Fibroblast of the aortic adventitia (primary cell): ENCODE measurements around the gene KLHL6. TPM values are rescaled to one million over a fixed set of nuclear protein-coding genes. Genes with fewer than 3 reads are reported as not detected.

Experiments used
- DNase-seq: peaks from one replicate; pipeline ENCODE4 v3.0.0-alpha.2; 2010; ENCODE audit warnings: low read depth
- H3K4me3 ChIP-seq: 2 replicates; pipeline ENCODE4 v1.5.1; 2011; ENCODE audit warnings: low read depth, mild to moderate bottlenecking, control low read depth, low read length, moderate library complexity
- CTCF ChIP-seq: IDR thresholded peaks from 2 replicates; pipeline ENCODE4 v1.5.1; 2011; ENCODE audit warnings: mild to moderate bottlenecking, low read length, control low read depth, inconsistent platforms; ENCODE audit not compliant: insufficient read depth
- total RNA-seq: library from RNA; depleted of rRNA; stranded (reverse); fragments of >200 nt; gene quantifications from 2 replicates; pipeline ENCODE4 v1.2.3, GENCODE V29; 2012; ENCODE audit warnings: low replicate concordance

Gene KLHL6, protein sequence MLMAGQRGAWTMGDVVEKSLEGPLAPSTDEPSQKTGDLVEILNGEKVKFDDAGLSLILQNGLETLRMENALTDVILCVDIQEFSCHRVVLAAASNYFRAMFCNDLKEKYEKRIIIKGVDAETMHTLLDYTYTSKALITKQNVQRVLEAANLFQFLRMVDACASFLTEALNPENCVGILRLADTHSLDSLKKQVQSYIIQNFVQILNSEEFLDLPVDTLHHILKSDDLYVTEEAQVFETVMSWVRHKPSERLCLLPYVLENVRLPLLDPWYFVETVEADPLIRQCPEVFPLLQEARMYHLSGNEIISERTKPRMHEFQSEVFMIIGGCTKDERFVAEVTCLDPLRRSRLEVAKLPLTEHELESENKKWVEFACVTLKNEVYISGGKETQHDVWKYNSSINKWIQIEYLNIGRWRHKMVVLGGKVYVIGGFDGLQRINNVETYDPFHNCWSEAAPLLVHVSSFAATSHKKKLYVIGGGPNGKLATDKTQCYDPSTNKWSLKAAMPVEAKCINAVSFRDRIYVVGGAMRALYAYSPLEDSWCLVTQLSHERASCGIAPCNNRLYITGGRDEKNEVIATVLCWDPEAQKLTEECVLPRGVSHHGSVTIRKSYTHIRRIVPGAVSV
- total RNA-seq = not detected in 2 replicates

- no peak within 1 kb of the TSS for H3K4me3 ChIP-seq
- TF ChIP-seq CTCF = no peak
- no peak for DNase-seq
Observed at GRCh38 chr3:183555541-183556081, at the start of gene KLHL6. KLHL6 (minus strand) TSS chr3:183555706; CDS start chr3:183555653, 53 bp downstream.

GRCh38 chr3:183597959-183598358 is 42.5 kb upstream of the KLHL6 start:
- no peak for DNase-seq
- no peak for TF ChIP-seq CTCF
- no peak overlapping the region for H3K4me3 ChIP-seq

GRCh38 chr3:183594636-183595035 is 39.1 kb upstream of the KLHL6 start:
- TF ChIP-seq CTCF = no peak
- DNase-seq = no peak
- H3K4me3 ChIP-seq = no peak overlapping the region

DNA sequence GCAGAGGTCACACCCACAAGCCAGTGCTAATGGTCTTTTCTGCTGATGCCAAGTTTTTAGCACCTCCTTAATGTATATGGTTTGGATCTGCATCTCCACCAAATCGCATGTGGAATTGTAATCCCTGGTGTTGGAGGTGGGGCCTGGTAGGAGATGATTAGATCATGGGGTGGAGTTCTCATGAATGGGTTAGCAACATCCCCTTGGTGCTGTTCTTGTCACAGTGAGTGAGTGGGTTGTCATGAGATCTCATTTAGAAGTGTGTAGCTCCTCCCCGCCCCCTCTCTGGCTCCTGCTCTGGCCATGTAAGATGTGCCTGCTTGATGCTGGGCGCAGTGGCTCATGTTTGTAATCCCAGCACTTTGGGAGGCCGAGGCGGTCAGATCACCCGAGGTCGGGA is 37.3 kb upstream of the KLHL6 start:
- TF ChIP-seq CTCF = no peak
- DNase-seq = no peak
- H3K4me3 ChIP-seq = no peak overlapping the region

DNA sequence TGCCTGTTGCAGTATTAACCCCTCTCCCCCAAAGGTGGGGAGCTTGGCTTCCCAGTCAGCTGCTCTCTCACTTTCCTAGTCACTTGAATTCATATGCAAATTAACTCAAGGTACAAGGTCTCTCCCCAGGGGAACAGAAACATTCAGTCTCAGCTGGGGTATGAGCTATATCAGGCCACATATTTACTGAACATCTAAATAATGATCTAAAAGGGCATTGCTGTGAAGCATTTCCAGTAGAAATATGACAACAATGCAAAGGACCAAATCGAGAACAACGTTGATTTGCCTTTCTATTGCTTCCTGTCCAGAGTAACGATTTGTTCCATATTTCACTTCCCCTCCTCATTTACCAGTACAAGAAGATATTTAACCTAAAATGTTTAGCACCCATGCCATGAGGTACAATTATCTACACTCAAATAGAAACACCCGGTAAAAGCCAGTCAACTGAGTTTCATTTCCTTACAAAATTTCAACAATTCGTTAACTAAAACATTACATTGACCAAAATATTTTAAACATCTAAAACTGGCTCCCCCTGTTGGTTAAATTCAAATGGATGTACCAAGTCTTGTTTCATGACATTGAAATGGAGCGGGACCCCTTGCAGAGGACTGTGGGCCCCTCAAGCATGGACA is 36.5 kb upstream of the KLHL6 start:
- TF ChIP-seq CTCF = peak; percentile 30
- DNase-seq = peak; percentile 23
- H3K4me3 ChIP-seq = no peak overlapping the region

GRCh38 chr3:183590442-183590841 is 34.9 kb upstream of the KLHL6 start:
- no peak overlapping the region for H3K4me3 ChIP-seq
- no peak for DNase-seq
- no peak for TF ChIP-seq CTCF
